ENCODE measurements around the gene ABCF1. TPM values are rescaled to one million over a fixed set of nuclear protein-coding genes. Genes with fewer than 3 reads are reported as not detected.
A peak's percentile ranks its signal among the peaks of the same experiment; 100 is the strongest.

ABCF1 gene
- total and polyA plus RNA-seq, 2 donors (not counting 1 experiment from before 2014, with no cell fraction given), result 35.5 to 49.2 TPM

GRCh38 chr6:30610065-30610464, 38.8 kb downstream of the ABCF1 start:
- H3K4me2 ChIP-seq (ENCODE audit: extremely low read depth, insufficient read depth, low read length), result no peak overlapping the region
- H3K4me1 ChIP-seq (ENCODE audit: control insufficient read depth, extremely low read depth, insufficient read depth, low read length), result peaks cover 13% of the 10 kb centered on the region
- H2AFZ ChIP-seq (ENCODE audit: low read length), result no peak overlapping the region
- no peak for DNase-seq (ENCODE audit: low read depth in 2 of 2)
- H3K79me2 ChIP-seq (ENCODE audit: control insufficient read depth, insufficient read depth, low read length), result peaks cover 12% of the 10 kb centered on the region
- H3K9me3 ChIP-seq (ENCODE audit: control insufficient read depth, insufficient read depth, low read depth, low read length), result no peaks in the 10 kb centered on the region
- TF ChIP-seq CTCF (conservative IDR thresholded peaks at IDR 0.05 in 1 of 2, IDR thresholded peaks at IDR 0.05 in 1 of 2; ENCODE audit: low read depth in 1 of 2, low read length in 2 of 2) (no peak), EZH2 (IDR thresholded peaks at IDR 0.05; ENCODE audit: low read length, missing control alignments) (no peak)
- H3K4me3 ChIP-seq (replicated peaks in 1 of 4; ENCODE audit: control extremely low read depth in 1 of 4, insufficient read depth in 1 of 4, low read depth in 3 of 4, low read length in 4 of 4), result no peak overlapping the region
- H4K20me1 ChIP-seq (ENCODE audit: control insufficient read depth, extremely low read depth, insufficient read depth, low read length), result no peaks in the 10 kb centered on the region
- no peak overlapping the region for H3K27ac ChIP-seq (ENCODE audit: insufficient read depth, low read length)
- H3K36me3 ChIP-seq (ENCODE audit: control insufficient read depth, insufficient read depth, low read length), result peaks cover 14% of the 10 kb centered on the region
- no peaks in the 10 kb centered on the region for H3K27me3 ChIP-seq (ENCODE audit: control insufficient read depth, insufficient read depth, low read length)
- H3K9ac ChIP-seq (ENCODE audit: insufficient read depth, low read length), result no peak overlapping the region

GRCh38 chr6:30611150-30611855, 40.1 kb downstream of the ABCF1 start:
- no peaks in the 10 kb centered on the region for H3K9me3 ChIP-seq (ENCODE audit: control insufficient read depth, insufficient read depth, low read depth, low read length)
- no peaks in the 10 kb centered on the region for H4K20me1 ChIP-seq (ENCODE audit: control insufficient read depth, extremely low read depth, insufficient read depth, low read length)
- peaks cover 17% of the 10 kb centered on the region for H3K79me2 ChIP-seq (ENCODE audit: control insufficient read depth, insufficient read depth, low read length)
- H3K27ac ChIP-seq (ENCODE audit: insufficient read depth, low read length), result no peak overlapping the region
- DNase-seq (ENCODE audit: low read depth in 2 of 2), result peak in 1 of 2 donors; percentile 18
- H3K36me3 ChIP-seq (ENCODE audit: control insufficient read depth, insufficient read depth, low read length), result peaks cover 6% of the 10 kb centered on the region
- no peak overlapping the region for H3K4me3 ChIP-seq (replicated peaks in 1 of 4; ENCODE audit: control extremely low read depth in 1 of 4, insufficient read depth in 1 of 4, low read depth in 3 of 4, low read length in 4 of 4)
- no peak overlapping the region for H3K9ac ChIP-seq (ENCODE audit: insufficient read depth, low read length)
- H2AFZ ChIP-seq (ENCODE audit: low read length), result no peak overlapping the region
- H3K4me1 ChIP-seq (ENCODE audit: control insufficient read depth, extremely low read depth, insufficient read depth, low read length), result peaks cover 13% of the 10 kb centered on the region
- no peak overlapping the region for H3K4me2 ChIP-seq (ENCODE audit: extremely low read depth, insufficient read depth, low read length)
- no peaks in the 10 kb centered on the region for H3K27me3 ChIP-seq (ENCODE audit: control insufficient read depth, insufficient read depth, low read length)
- TF ChIP-seq CTCF (conservative IDR thresholded peaks at IDR 0.05 in 1 of 2, IDR thresholded peaks at IDR 0.05 in 1 of 2; ENCODE audit: low read depth in 1 of 2, low read length in 2 of 2) (no peak), EZH2 (IDR thresholded peaks at IDR 0.05; ENCODE audit: low read length, missing control alignments) (no peak)

DNA sequence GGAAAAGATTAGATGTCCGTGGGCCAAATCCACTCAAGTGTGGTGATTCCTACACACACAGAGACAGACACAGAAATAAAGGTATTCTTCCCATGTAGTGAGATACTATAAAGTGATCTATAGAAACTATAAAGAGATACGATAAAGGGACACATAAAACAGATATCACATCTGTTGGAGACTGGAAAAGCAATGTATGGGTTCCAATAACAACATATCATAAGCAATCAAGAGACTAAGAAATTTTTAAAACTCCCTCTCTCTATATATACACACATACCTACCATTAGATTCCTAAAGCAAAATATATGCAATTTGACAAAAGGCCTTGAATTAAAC, 40.6 kb downstream of the ABCF1 start:
- Histone ChIP-seq H3K4me1 (ENCODE audit: control insufficient read depth, extremely low read depth, insufficient read depth, low read length) (peaks cover 13% of the 10 kb centered on the region), H3K4me3 (replicated peaks in 1 of 4; ENCODE audit: control extremely low read depth in 1 of 4, insufficient read depth in 1 of 4, low read depth in 3 of 4, low read length in 4 of 4) (no peak overlapping the region), H4K20me1 (ENCODE audit: control insufficient read depth, extremely low read depth, insufficient read depth, low read length) (no peaks in the 10 kb centered on the region), H2AFZ (ENCODE audit: low read length) (no peak overlapping the region), H3K27ac (ENCODE audit: insufficient read depth, low read length) (no peak overlapping the region), H3K9ac (ENCODE audit: insufficient read depth, low read length) (no peak overlapping the region), H3K4me2 (ENCODE audit: extremely low read depth, insufficient read depth, low read length) (no peak overlapping the region), H3K36me3 (ENCODE audit: control insufficient read depth, insufficient read depth, low read length) (peaks cover 5% of the 10 kb centered on the region), H3K79me2 (ENCODE audit: control insufficient read depth, insufficient read depth, low read length) (peaks cover 23% of the 10 kb centered on the region), H3K9me3 (ENCODE audit: control insufficient read depth, insufficient read depth, low read depth, low read length) (no peaks in the 10 kb centered on the region), H3K27me3 (ENCODE audit: control insufficient read depth, insufficient read depth, low read length) (no peaks in the 10 kb centered on the region)
- no peak for DNase-seq (ENCODE audit: low read depth in 2 of 2)
- no peak for TF ChIP-seq CTCF (conservative IDR thresholded peaks at IDR 0.05 in 1 of 2, IDR thresholded peaks at IDR 0.05 in 1 of 2; ENCODE audit: low read depth in 1 of 2, low read length in 2 of 2)
- no peak for TF ChIP-seq EZH2 (IDR thresholded peaks at IDR 0.05; ENCODE audit: low read length, missing control alignments)
